HepG2 (cell line): ENCODE results near the gene AHSG. TPM values are rescaled to one million over a fixed set of nuclear protein-coding genes. Genes with fewer than 3 reads are reported as not detected.

Source experiments
- ATAC-seq: fragments of 200-7000 bp; cut with Tn5 transposase; 3 replicates; pipeline ENCODE4 v1.9.1; 2020; ENCODE audit warnings: mild to moderate bottlenecking, moderate library complexity
- BruUV-seq: library from RNA; stranded (reverse); fragments of 400-500 nt; replicated peaks from 2 replicates; lab custom pipeline; 2021; lab: Mats Ljungman, UMichigan
- CTCF ChIA-PET: fragments of 300-600 bp; formaldehyde crosslinking; extraction: SDS; loops from one replicate; lab custom pipeline; 2021; ENCODE audit warnings: low total read pairs, inconsistent platforms, low intra/inter-chr PET ratio; lab: Yijun Ruan, JAX
- POLR2A ChIA-PET: fragments of 350-600 bp; sonication (Branson Sonifier 250); formaldehyde crosslinking; loops from one replicate; lab custom pipeline; 2020; ENCODE audit warnings: antibody characterized with exemption, inconsistent platforms; lab: Yijun Ruan, JAX
- DNase-seq: peaks from one replicate; pipeline ENCODE4 v3.0.0-alpha.2; 2015; ENCODE audit warnings: low spot score
- FAIRE-seq: peaks from 3 replicates; lab custom pipeline; 2011; peaks lifted over from hg19 to GRCh38; lab: Jason Lieb, UNC
- H2AFZ ChIP-seq: one replicate; pipeline ENCODE4 v1.6.1; 2011; ENCODE audit warnings: low read length, inconsistent platforms
- H3K27ac ChIP-seq: fragments of 300-600 bp; 3 replicates; pipeline ENCODE4 v1.8.0; 2011; ENCODE audit warnings: mixed run types, mild to moderate bottlenecking, mixed read lengths, low read length, inconsistent platforms; ENCODE audit not compliant: insufficient read depth; ENCODE audit errors: extremely low read length
- H3K27me3 ChIP-seq, 2 experiments: fragments of 200-600 bp in 1 of 2; 2 replicates in 1 of 2; 3 replicates in 1 of 2; pipeline versions ENCODE4 v1.6.0 to v1.8.0; 2011; ENCODE audit warnings: low read length in 2 of 2, mild to moderate bottlenecking in 2 of 2, moderate library complexity in 2 of 2, inconsistent platforms in 1 of 2; ENCODE audit not compliant: insufficient read depth in 2 of 2, control insufficient read depth in 1 of 2
- H3K36me3 ChIP-seq, 2 experiments: fragments of 200-600 bp in 1 of 2; replicated peaks in 1 of 2; 2 replicates in 1 of 2; 3 replicates in 1 of 2; pipeline versions ENCODE4 v1.5.1 to v1.8.0; 2011; ENCODE audit warnings: low read length in 2 of 2, inconsistent platforms in 1 of 2; ENCODE audit not compliant: insufficient read depth in 2 of 2, control insufficient read depth in 1 of 2
- H3K4me1 ChIP-seq: 2 replicates; pipeline ENCODE4 v1.5.1; 2012; ENCODE audit warnings: low read length, inconsistent platforms; ENCODE audit not compliant: insufficient read depth
- H3K4me2 ChIP-seq: 2 replicates; pipeline ENCODE4 v1.6.0; 2011; ENCODE audit warnings: low read depth, low read length, inconsistent platforms
- H3K4me3 ChIP-seq, 3 experiments: fragments of 200-600 bp in 1 of 3; sonication (generic), shearing (Covaris generic) in 1 of 3; replicated peaks in 1 of 3; 2 replicates each; pipeline ENCODE4 v1.5.1; 2011 to 2016; ENCODE audit warnings: low read length in 3 of 3, inconsistent platforms in 2 of 3, low read depth in 2 of 3, mild to moderate bottlenecking in 2 of 3, control low read depth in 1 of 3, mixed read lengths in 1 of 3; ENCODE audit not compliant: insufficient read depth in 1 of 3
- H3K79me2 ChIP-seq: one replicate; pipeline ENCODE4 v1.6.1; 2011; ENCODE audit warnings: low read length, inconsistent platforms; ENCODE audit not compliant: insufficient read depth
- H3K9ac ChIP-seq: 2 replicates; pipeline ENCODE4 v1.6.0; 2011; ENCODE audit warnings: mild to moderate bottlenecking, low read depth, low read length, inconsistent platforms; ENCODE audit not compliant: insufficient read depth
- H3K9me3 ChIP-seq: 2 replicates; pipeline ENCODE4 v1.5.1; 2012; ENCODE audit warnings: mild to moderate bottlenecking, low read length
- H4K20me1 ChIP-seq: 2 replicates; pipeline ENCODE4 v1.6.0; 2011; ENCODE audit warnings: inconsistent platforms, mild to moderate bottlenecking, low read length, moderate library complexity; ENCODE audit not compliant: insufficient read depth
- ARNTL ChIP-seq: sonication (generic); formaldehyde crosslinking; IDR thresholded peaks from 2 replicates; pipeline ENCODE4 v1.4.0; 2020; ENCODE audit warnings: mild to moderate bottlenecking, missing genetic modification reagents
- BHLHE40 ChIP-seq: IDR thresholded peaks from 2 replicates; pipeline ENCODE4 v1.6.1; 2011; ENCODE audit warnings: low read length, improper control_type of control experiment
- CCAR2 ChIP-seq: fragments of 200-400 bp; formaldehyde crosslinking; optimal IDR thresholded peaks from 2 replicates; pipeline ENCODE3; 2018; ENCODE audit warnings: low read depth, mild to moderate bottlenecking, low read length, moderate library complexity
- DNMT1 ChIP-seq: sonication (generic); formaldehyde crosslinking; IDR thresholded peaks from 2 replicates; pipeline ENCODE4 v1.5.1; 2020; ENCODE audit warnings: mild to moderate bottlenecking, missing genetic modification reagents
- HNF4G ChIP-seq, 2 experiments: sonication (generic) in 1 of 2; formaldehyde crosslinking in 1 of 2; IDR thresholded peaks; 2 replicates each; pipeline versions ENCODE4 v1.4.0 to v1.6.1; 2011 to 2020; ENCODE audit warnings: borderline replicate concordance in 2 of 2, low read depth in 2 of 2, mild to moderate bottlenecking in 2 of 2, low read length in 1 of 2, missing genetic modification reagents in 1 of 2, moderate library complexity in 1 of 2
- MYC ChIP-seq: sonication (generic); formaldehyde crosslinking; IDR thresholded peaks from 2 replicates; pipeline ENCODE4 v1.9.0; 2021; ENCODE audit warnings: missing genetic modification reagents, borderline replicate concordance
- POLR2G ChIP-seq: fragments of 200-400 bp; formaldehyde crosslinking; IDR thresholded peaks from 2 replicates; pipeline ENCODE4 v1.6.1; 2018; ENCODE audit warnings: mild to moderate bottlenecking, low read depth, low read length, moderate library complexity
- TBX2 ChIP-seq: sonication (generic); formaldehyde crosslinking; IDR thresholded peaks from 2 replicates; pipeline ENCODE4 v1.5.0; 2020; ENCODE audit warnings: missing genetic modification reagents, mild to moderate bottlenecking, borderline replicate concordance
- ZC3H4 ChIP-seq: sonication (generic); formaldehyde crosslinking; IDR thresholded peaks from 2 replicates; pipeline ENCODE4 v1.4.0; 2020; ENCODE audit warnings: missing genetic modification reagents, borderline replicate concordance
- ZFP1 ChIP-seq: IDR thresholded peaks from 2 replicates; pipeline ENCODE4 v1.6.1; 2016
- ZNF317 ChIP-seq: sonication (generic); formaldehyde crosslinking; IDR thresholded peaks from 2 replicates; pipeline ENCODE4 v1.5.0; 2020; ENCODE audit warnings: mild to moderate bottlenecking, missing genetic modification reagents
- ZNF335 ChIP-seq: sonication (generic); formaldehyde crosslinking; IDR thresholded peaks from 2 replicates; pipeline ENCODE4 v1.4.0; 2020; ENCODE audit warnings: missing genetic modification reagents
- ZNF547 ChIP-seq: sonication (generic); formaldehyde crosslinking; IDR thresholded peaks from 2 replicates; pipeline ENCODE4 v1.5.1; 2020; ENCODE audit warnings: mild to moderate bottlenecking, missing genetic modification reagents
- ZNF614 ChIP-seq: IDR thresholded peaks from 2 replicates; pipeline ENCODE4 v1.6.1; 2018; ENCODE audit warnings: missing biosample characterization, missing genetic modification reagents, inconsistent platforms, borderline replicate concordance
- ZNF709 ChIP-seq: sonication (generic); formaldehyde crosslinking; IDR thresholded peaks from 2 replicates; pipeline ENCODE4 v1.5.0; 2020; ENCODE audit warnings: mild to moderate bottlenecking, missing genetic modification reagents
- ZNF878 ChIP-seq: sonication (generic); formaldehyde crosslinking; IDR thresholded peaks from 2 replicates; pipeline ENCODE4 v1.8.1; 2023; ENCODE audit warnings: mild to moderate bottlenecking, missing genetic modification reagents, moderate library complexity
- WGBS: methylation state at CpG from one replicate; pipeline ENCODE4 v1.1.6; 2017; ENCODE audit warnings: low lambda C conversion rate; 5-methylcytosine and 5-hydroxymethylcytosine counted together
- in situ Hi-C: cut with HindIII; loops from 2 replicates; pipeline ENCODE4 v1.10.0; 2017; ENCODE audit warnings: low pct_unique_long_range_greater_than_20kb; ENCODE audit not compliant: extremely low pct_ligation_motif_present
- intact Hi-C: fragments of 100-400 bp; cut with micrococcal nuclease; formaldehyde crosslinking; loops from one replicate; pipeline ENCODE4 v1.10.0; 2022; ENCODE audit not compliant: unreplicated experiment
- polyA plus RNA-seq, 8 experiments: library from polyadenylated mRNA; depleted of rRNA in 3 of 8; stranded (reverse) in 7 of 8; unstranded in 1 of 8; fragments of >200 nt; fragmentation: Illumina TruSeq in 4 of 8; extraction: Trizol in 4 of 8; gene quantifications; 2 replicates each; pipeline versions ENCODE4 v1.2.1 to v1.2.3, GENCODE V29; 2011 to 2016; ENCODE audit warnings: low read depth in 4 of 8, missing spikeins in 1 of 8, mixed read lengths in 1 of 8; ENCODE audit not compliant: insufficient read depth in 1 of 8
- total RNA-seq, 5 experiments: library from RNA; depleted of rRNA; stranded (reverse); fragments of >200 nt; fragmentation: Illumina TruSeq; extraction: Trizol; gene quantifications; 2 replicates each; pipeline ENCODE4 v1.2.3, GENCODE V29; 2016; ENCODE audit warnings: low read depth in 1 of 5
- TF ChIP-seq, protein P1 (sequence below): fragments of 450-650 bp; IDR thresholded peaks from 2 replicates; pipeline ENCODE4 v1.6.1; 2016

AHSG gene
- total and polyA plus RNA-seq, 2 of the 13 experiments (the other 11 are each of a cell fraction or from before 2014, with no cell fraction given) = 2,043 to 19,152 TPM

DNA sequence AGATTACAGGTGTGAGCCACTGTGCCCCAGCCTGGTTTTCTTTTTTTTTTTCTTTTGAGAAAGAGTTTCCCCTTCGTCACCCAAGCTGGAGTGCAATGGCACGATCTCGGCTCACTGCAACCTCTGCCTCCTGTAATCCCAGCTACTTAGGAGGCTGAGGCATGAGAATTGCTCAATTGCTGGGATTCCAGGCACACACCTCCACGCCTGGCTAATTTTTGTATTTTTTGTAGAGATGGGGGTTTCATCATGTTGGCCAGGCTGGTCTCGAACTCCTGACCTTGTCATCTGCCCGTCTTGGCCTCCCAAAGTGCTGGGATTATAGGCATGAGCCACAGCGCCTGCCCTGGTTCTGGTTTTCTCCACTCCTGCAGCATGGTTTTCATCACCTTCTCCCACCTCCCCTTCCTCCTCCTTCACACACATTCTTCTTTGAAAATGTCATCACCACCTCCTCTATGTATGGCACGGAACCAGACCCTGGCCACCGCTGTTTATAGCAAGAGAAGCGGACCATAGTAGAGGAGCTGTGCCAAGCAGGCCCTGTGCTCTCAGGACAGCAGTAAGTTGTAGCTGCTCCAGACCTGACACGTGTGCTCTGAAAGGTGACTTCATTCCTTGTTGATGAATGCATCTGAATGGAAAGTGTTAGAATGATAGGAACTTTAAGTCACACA lies 14.6 kb upstream of the AHSG start (continued):
- 0 out of 2 replicates have a peak, but pooled peaks have one; percentile 3 for TF ChIP-seq BHLHE40
- no peak for TF ChIP-seq ZFP1 (CRISPR knock-in tag)

DNA sequence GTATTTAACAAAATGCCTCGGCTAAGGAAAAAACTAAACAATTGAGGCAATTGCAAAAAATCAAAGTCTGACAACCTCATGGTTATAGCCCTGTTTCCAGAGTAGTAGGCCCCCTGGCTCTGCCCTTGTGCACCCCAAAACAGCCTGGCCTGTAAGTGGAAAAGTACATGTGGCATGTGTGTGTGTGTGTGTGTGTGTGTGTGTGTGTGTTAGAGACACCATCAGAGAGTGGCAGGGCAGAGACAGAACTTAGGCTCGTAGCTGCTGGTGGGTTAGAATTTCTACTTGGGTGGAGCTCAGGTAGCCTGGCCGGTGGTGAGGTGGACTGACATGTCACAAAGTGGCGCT lies 14.1 kb upstream of the AHSG start:
- ATAC-seq (no peak), DNase-seq (no peak), FAIRE-seq (no peak)
- H3K9ac ChIP-seq = peak overlapping the region; percentile 77
- 2% methylated on average over 4 of the region's 4 CpGs for WGBS
- ChIA-PET CTCF (no interaction called here), POLR2A (interaction anchor here (0.8 to 27.1 kb wide), 7 partner anchors 5 to 626 kb away, joined by 3 to 854 read pairs (median 10); partner anchors contain the start of genes AHSG, DNAJB11, EIF4A2 and TBCCD1)
- H3K4me1 ChIP-seq = peaks cover 96% of the 10 kb centered on the region
- in situ Hi-C loops = no loop called here
- H3K4me3 ChIP-seq = peak overlapping the region in 2 of 3 experiments; percentile 11 to 63; a peak in 4 of 6 replicates
- no peak overlapping the region for H2AFZ ChIP-seq
- intact Hi-C loops = loop anchor here (1.0 to 2.0 kb wide), 2 partner anchors 8 to 14 kb away; partner anchors contain the start of gene AHSG
- peaks cover 4% of the 10 kb centered on the region for H3K79me2 ChIP-seq
- BruUV-seq = TSS peak; percentile 92
- peak overlapping the region; percentile 88 for H3K4me2 ChIP-seq
- H3K27ac ChIP-seq = peak overlapping the region; percentile 95
- no peaks in the 10 kb centered on the region for H3K9me3 ChIP-seq
- H4K20me1 ChIP-seq = no peaks in the 10 kb centered on the region
- H3K27me3 ChIP-seq = no peaks in the 10 kb centered on the region
- H3K36me3 ChIP-seq = no peaks in the 10 kb centered on the region
- 0 out of 2 replicates have a peak, but pooled peaks have one; percentile 29 for TF ChIP-seq ZNF335 (CRISPR knock-in tag)
- TF ChIP-seq POLR2G = peak; percentile 63; the same call in 1 of the 2 replicates
- TF ChIP-seq ZNF317 = 0 out of 2 replicates have a peak, but pooled peaks have one; percentile 16
- TF ChIP-seq ZNF614 = no peak; the same call in 1 of the 2 replicates
- 0 out of 2 replicates have a peak, but pooled peaks have one; percentile 10 for TF ChIP-seq ZNF709
- 0 out of 2 replicates have a peak, but pooled peaks have one; percentile 64 for TF ChIP-seq ARNTL (CRISPR knock-in tag)
- peak; percentile 72; the same call in 1 of the 2 replicates for TF ChIP-seq ZC3H4 (CRISPR knock-in tag)
- peak; percentile 21 for TF ChIP-seq CCAR2
- TF ChIP-seq, protein P1, sequence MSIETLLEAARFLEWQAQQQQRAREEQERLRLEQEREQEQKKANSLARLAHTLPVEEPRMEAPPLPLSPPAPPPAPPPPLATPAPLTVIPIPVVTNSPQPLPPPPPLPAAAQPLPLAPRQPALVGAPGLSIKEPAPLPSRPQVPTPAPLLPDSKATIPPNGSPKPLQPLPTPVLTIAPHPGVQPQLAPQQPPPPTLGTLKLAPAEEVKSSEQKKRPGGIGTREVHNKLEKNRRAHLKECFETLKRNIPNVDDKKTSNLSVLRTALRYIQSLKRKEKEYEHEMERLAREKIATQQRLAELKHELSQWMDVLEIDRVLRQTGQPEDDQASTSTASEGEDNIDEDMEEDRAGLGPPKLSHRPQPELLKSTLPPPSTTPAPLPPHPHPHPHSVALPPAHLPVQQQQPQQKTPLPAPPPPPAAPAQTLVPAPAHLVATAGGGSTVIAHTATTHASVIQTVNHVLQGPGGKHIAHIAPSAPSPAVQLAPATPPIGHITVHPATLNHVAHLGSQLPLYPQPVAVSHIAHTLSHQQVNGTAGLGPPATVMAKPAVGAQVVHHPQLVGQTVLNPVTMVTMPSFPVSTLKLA = no peak
- no peak for TF ChIP-seq HNF4G (IDR thresholded peaks at IDR 0.05; ENCODE audit: borderline replicate concordance, low read depth, low read length)
- no peak for TF ChIP-seq HNF4G (CRISPR knock-in tag; IDR thresholded peaks at IDR 0.05; ENCODE audit: borderline replicate concordance, low read depth)
- no peak for TF ChIP-seq TBX2 (CRISPR knock-in tag)
- 0 out of 2 replicates have a peak, but pooled peaks have one; percentile 4 for TF ChIP-seq ZNF878 (CRISPR knock-in tag)
- TF ChIP-seq DNMT1 = 0 out of 2 replicates have a peak, but pooled peaks have one; percentile 43
- no peak for TF ChIP-seq ZNF547 (CRISPR knock-in tag)
- 0 out of 2 replicates have a peak, but pooled peaks have one; percentile 5 for TF ChIP-seq MYC (CRISPR knock-in tag)
